Astrocyte (in vitro differentiated cells and primary cell): Measurements from ENCODE around the gene PLA2R1.
A peak's percentile ranks its signal among the peaks of the same experiment; 100 is the strongest.

Source experiments
- CTCF ChIP-seq: IDR thresholded peaks from 2 replicates; pipeline ENCODE4 v1.5.1; 2011; ENCODE audit warnings: low read depth, mild to moderate bottlenecking, inconsistent platforms, low read length, moderate library complexity; ENCODE audit not compliant: insufficient read depth
- EZH2 ChIP-seq: IDR thresholded peaks from 2 replicates; pipeline ENCODE4 v1.6.1; 2012; ENCODE audit warnings: mild to moderate bottlenecking, low read length, inconsistent platforms; ENCODE audit not compliant: insufficient read depth

GRCh38 chr2:159904127-159904958, 158.1 kb downstream of the PLA2R1 start, which contains the start of gene LY75:
- TF ChIP-seq CTCF: no peak
- TF ChIP-seq EZH2: peak; percentile 61
